GM19324 (cell line): Measurements from ENCODE around the gene ATAD2B.
"Not testable (repeated sequence)": the region's sequence is repeated elsewhere in the genome, so short reads cannot be mapped to it uniquely, and the experiment has no call there.

ENCODE experiments used
- ATAC-seq: cut with Tn5 transposase; IDR thresholded peaks from one replicate; pipeline ENCODE4 v1.9.1; 2021; ENCODE audit warnings: mild to moderate bottlenecking, moderate library complexity; ENCODE audit not compliant: unreplicated experiment, low FRiP score

ATAD2B gene

GRCh38 chr2:23801396-23801795 lies 125.5 kb downstream of the ATAD2B start:
- ATAC-seq: no peak

DNA sequence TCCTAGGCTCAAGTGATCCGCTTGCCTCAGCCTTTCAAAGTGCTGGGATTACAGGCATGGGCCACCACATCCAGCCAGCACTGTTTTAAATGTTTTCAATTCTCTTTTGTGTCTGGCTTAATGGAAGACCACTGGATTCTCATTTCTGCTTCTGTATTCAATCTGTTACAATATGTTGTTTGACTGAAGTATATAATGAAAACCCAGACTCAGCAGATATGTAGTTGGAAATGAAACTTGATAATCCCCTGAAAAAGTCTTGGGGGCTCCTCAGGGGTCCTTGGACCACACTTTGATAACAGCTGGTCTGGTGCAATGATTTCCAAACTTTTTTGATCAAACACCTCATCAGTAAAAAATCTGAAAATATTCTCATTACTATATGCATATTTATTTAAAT lies 132.7 kb downstream of the ATAD2B start:
- ATAC-seq: no peak

- ATAC-seq: no peak
Measured at GRCh38 chr2:23793476-23793875, 133.4 kb downstream of the ATAD2B start.

- no peak for ATAC-seq
Measured at GRCh38 chr2:23791030-23791429, 135.9 kb downstream of the ATAD2B start.

GRCh38 chr2:23789012-23789411 lies 137.9 kb downstream of the ATAD2B start:
- no peak for ATAC-seq

GRCh38 chr2:23788100-23788499 lies 138.8 kb downstream of the ATAD2B start:
- no peak for ATAC-seq

GRCh38 chr2:23784971-23785370 lies 142.0 kb downstream of the ATAD2B start:
- ATAC-seq: no peak

- no peak for ATAC-seq
Measured at GRCh38 chr2:23782646-23783045, 144.3 kb downstream of the ATAD2B start.

- no peak for ATAC-seq
Measured at GRCh38 chr2:23782126-23782525, 144.8 kb downstream of the ATAD2B start.

- ATAC-seq: not testable (repeated sequence)
Measured at GRCh38 chr2:23780465-23780864, 146.5 kb downstream of the ATAD2B start.

DNA sequence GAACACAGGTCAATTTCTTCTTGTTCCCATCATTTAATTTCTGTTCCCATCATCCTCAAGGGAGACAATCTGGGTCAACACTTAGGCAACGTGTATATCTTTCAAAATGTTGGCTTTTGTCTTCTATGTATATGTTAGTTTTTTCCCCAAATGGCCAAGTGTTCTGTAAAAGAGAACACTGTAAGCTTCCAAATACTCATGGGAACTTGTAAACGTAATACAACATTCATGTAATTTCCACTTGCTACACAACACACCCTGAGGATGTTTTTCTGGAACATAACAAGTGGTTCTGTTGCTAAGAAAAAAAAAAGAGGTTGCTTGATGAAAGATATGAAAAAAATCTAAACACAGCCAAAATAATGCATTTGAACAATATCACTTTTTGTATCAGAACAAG lies 149.1 kb downstream of the ATAD2B start:
- ATAC-seq: no peak

DNA sequence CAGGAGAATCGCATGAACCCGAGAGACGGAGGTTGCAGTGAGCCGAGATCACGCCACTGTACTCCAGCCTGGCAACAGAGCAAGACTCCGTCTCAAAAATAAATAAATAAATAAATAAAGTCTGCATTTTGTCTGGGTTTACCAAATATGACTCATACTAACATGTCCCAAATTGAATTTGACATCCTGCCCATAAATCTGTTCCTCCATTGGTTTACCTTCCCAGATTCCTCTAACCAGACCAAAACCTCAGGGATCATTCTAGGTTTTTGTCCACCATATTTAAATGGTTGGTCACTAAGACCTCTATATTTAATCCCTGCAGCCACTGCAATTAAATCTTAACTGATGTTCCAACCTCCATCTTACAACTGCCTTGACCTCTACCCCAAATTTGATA lies 150.9 kb downstream of the ATAD2B start:
- no peak for ATAC-seq

DNA sequence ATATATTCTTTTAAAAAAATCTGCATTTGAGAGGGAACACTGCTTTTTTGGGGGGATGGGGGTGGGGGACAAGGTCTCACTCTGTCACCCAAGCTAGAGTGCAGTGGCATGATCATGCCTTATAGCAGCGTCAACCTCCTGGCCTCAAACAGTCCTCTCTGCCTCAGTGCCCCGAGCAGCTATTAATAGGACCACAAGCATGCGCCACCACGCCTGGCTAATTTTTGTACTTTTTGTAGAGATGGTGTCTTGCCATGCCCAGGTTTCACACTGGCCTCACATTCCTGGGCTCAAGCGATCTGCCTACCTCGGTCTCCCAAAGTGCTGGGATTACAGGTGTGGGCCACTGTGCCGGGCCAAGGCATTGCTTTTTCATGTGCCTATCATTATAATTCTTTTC lies 154.2 kb downstream of the ATAD2B start:
- no peak for ATAC-seq

DNA sequence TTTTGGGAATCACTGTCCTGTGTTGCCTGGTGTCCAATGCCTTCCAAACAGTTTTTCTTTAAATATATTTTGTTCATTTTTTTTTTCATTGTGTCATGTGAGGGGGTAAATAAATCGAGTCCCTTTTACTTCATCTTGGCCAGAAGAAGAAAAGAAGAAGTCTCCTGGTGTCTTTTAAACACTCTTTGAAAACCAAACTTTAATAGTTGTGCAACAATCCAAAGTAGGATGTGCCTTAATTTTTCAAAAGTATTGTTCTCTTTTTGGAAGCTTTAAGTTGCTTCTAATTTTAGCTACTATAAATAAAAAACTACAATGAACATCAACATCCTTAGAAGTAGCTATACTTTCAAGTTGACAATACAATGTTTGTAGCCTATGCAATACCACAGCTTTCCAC lies 154.9 kb downstream of the ATAD2B start:
- ATAC-seq: no peak

DNA sequence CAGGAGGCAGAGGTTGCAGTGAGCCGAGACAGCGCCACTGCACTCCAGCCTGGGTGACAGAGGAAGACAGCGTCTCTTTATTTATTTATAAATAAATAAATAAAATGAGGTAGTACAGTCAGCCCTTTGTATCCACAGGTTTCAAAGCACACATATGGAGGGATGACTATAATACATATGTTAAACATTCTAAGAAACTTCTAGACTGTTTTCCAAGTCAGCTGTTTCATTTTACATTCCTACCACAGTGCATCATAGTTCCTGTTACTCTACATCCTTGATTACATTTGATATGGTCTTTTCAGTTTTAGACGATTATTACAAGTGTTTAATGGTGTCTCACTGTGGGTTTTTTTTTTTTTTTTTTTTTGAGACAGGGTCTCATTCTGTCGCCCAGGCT lies 157.6 kb downstream of the ATAD2B start:
- no peak for ATAC-seq

GRCh38 chr2:23767876-23768621 lies 158.9 kb downstream of the ATAD2B start:
- no peak for ATAC-seq

DNA sequence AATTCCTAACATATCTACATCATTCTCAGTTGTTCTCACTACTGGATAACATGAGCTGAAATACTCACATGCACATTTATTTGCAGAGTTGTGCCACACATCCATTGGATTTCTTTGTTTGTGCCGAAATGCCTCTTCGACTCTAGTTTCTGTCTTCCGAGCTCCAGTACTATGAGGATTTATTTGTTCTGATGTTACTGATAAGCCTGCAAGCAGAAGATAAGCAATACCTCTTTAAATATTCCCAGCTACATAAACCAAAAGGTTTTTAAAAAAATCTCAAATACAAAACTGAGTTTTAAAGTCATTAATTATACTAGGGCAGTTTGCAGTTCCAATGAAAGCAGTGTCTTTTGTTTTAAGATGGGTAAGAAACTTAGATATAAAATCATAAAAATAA lies 164.8 kb downstream of the ATAD2B start:
- ATAC-seq: no peak

DNA sequence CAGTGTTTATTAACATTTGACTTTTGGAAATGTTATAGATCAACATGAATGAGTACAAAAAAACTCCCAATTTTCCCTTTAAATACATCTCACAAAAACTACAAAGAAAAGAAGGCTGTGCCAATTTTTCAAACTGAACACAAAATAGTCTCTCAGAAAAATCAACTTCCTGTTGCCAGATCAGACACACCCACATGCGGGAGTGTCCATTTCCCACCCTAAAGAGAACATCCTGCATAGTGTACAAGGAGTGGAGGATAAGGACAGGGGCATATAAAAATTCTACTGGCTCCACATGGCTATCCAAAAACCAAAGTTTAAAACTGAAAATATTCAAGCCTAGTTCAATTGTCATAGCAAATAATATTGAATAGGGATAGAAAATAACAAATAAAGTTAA lies 165.3 kb downstream of the ATAD2B start:
- ATAC-seq: no peak

DNA sequence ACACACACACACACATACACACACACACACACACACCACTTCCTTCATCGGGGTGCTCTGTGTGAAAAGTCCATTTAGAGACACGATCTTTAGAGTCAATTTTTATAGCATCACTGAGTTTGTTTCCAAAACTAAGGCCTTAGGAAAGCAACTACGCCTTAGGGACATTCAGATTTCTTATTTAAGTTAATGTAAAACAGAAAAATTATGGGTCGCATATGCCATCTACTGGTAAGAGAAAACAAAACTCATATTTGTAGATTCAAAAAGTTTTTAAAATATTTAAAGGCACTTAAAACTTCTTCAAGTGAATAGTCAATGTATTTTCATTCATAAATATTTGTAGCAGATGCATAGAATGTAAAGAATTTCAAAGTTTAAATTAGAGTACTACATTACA lies 166.2 kb downstream of the ATAD2B start:
- ATAC-seq: no peak

DNA sequence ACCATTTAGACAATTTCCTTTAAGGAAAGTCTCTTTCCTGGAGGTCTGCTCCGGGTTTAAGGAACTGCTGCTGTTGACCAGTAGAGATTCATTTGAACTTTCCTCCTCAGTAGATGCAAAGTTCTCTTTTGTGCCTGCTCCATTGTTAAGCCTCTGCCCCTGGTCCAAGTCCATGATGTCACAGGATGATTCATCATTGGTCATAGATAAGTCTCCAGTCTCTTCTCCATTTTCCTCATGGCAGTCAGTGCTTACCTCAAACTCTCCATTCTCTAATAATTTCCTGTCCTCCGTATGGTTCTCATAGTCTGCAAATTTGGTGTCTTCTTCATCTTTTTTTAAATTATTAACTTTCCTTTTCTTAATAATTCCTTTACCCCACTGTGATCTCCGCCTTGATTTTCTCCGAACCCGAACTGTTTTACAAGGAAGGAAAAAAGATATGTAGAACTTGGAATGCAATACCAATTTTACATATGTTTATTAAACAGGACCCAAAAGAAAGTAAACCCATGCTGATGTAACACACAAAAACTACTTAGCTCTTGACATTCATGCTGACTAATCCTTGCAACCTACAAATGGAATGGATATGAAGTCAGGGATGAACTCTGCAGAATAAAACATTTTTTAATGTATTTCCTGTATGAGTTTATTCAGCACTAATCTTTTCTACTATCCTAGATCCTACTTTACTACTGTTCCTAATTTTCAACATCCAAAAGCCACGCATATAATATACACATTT lies 169.1 kb downstream of the ATAD2B start:
- no peak for ATAC-seq

GRCh38 chr2:23756593-23757292 lies 170.2 kb downstream of the ATAD2B start:
- ATAC-seq: no peak
